Measurements from ENCODE around the gene LMAN1.

The LMAN1 gene

DNA sequence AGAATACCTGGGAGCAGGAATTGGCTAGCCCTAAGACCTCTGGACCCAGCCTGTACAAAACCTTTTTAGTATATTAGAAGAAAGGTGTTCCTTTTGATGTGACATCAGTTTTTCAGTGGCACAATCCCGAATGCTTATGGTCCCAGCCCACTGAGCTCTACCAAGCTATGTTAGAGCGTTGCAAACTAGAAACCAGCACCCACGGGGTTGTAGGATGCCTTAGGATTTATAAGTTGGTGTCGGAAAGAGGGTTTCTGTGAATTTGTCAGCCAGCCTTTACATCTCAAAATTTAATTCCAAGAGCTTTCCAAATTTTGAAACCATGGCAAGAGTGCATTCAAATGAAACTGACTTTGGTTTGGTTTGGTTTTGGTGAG, 499 bp upstream of the LMAN1 start:
- DNase-seq = no peak

DNA sequence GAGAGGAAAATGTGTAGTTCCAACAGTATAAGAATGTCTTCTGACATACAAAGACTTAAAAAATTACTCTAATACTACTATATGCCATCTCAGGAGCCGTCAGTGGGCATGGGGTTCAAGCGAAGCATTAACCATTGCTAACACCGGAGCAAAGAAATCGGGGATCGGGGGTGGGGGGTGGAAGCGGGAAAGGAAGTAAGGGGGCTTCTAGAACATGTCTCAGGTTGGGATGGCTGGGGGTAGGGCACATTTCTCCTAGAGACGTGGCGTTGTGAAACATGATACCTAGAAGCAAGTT, 702 bp downstream of the LMAN1 start:
- DNase-seq = no peak

DNA sequence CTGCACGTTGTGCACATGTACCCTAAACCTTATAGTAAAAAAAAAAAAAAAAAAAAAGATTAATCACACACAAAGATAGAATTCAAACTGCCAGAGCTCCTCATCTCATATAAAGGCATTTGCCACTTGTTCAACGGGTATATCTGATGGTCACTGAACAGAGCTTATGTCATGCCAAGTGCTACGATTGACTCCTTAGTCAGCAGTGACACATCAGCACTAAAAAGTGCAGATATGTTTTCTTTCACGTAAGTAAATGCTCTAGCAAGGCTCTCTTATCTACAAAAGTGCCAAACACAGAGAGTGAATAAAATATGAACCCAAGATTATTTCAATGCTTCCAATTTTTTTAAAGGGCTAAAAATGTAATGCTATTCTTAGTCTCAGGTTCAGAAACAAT, 1.1 kb downstream of the LMAN1 start:
- DNase-seq = no peak

DNA sequence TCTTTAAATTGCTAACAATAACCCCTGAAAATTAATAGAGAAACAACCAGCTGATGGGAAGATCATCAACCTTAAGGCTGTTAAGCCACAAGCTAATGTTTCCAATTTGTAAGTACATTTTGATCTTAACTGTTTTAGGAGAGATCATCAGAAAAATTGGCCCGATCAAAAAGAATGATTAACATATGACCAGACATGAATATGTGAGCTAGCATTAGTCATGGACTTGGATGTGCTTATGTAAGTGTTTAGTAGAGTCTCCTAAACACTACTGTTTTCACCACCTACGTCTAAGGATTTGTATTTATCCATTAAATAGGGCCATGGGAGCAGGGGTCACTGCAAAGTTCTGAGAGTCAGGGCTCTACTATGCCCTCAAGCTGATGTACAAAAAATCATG, 4.3 kb downstream of the LMAN1 start:
- no peak for DNase-seq

DNA sequence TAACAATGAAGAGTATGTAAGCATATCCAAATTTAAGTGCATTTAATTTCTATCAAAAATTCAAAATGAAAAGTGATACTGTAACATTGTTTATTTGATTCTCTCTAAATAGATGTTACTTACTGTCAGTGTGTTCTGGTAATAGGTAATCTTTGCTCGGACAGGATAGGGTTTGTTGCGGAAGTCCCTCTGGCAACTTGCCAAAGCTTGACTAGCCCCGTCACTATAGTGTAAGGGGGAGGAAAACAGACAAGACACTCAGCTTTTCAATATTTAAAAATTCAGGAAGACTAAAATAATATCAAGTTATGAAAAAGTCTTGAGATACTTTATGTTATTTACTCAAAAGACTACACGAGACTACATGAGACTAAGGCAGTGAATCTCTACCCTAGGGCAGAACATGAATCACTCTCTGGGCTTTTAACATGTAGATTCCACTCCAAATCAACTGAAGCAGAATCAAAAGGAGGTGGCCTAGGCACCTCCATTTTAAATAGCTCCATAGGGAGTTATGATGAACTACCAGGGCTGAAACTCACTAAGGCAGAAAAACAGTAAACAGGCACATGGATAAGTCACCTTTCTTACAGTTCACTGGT, 5.9 kb downstream of the LMAN1 start:
- DNase-seq = no peak

DNA sequence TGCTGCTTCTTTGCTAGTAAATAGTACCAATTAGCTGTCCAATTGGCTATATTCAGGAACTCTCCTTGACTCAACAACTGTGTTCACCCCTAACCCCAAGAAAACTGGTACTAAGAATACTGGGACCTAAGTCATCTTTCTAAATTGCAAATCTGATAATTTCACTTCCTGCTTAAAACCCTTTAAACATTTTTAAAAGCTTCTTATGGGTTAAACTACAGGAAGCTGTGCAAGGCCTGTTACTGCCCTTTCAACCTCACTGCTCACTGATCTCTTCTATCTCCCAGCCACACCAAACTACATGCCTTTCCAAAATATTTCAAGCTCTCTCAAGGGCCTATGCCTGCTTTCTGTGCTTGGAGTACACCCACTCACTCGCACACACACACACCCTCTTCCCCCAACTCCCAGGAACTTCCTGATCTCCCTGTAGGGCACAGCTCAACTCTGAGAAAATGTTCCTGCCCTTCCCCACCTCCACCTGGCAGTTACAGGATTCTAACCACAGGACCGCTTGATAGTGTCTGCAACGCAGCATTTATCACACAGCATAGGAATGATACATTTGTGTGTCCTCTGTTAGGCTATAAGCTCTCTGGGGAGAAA, 6.7 kb downstream of the LMAN1 start:
- no peak for DNase-seq

DNA sequence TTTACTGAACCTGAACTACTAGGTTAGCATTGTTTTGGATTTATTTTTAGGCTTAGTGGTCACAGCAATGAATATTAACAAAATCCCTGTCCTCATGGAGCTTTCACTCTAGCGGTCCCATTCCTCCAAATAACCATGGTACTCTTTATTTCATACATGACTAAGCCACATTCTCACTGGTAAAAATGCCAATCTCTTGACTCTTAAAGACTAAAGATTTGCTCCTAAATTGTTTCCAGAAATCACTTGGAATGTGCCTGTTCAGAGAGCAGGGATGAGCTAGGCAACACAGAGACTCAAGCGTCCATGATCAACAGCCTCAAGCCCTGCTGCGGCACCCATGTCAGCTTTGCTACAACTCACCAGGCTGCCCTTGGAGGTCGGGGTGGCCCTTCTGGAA, 13.5 kb downstream of the LMAN1 start:
- DNase-seq = no peak

DNA sequence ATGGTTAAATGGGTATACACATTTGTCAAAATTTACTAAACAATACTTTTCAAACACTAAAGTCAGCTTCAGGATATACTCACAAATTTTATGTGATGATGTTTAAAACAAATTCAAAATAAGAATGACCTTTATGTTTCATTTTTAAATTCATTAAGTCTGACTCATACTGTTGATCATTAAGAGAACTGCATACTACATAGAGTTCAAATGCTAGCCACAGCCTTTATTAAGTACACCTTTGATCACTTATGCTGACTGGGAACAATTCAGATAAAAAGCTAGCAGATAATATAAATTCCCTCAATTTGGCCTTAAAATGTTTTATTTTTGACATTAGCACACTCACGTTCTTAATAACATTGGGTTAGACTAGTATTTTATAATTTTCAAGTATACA, 14.1 kb downstream of the LMAN1 start:
- DNase-seq = no peak

DNA sequence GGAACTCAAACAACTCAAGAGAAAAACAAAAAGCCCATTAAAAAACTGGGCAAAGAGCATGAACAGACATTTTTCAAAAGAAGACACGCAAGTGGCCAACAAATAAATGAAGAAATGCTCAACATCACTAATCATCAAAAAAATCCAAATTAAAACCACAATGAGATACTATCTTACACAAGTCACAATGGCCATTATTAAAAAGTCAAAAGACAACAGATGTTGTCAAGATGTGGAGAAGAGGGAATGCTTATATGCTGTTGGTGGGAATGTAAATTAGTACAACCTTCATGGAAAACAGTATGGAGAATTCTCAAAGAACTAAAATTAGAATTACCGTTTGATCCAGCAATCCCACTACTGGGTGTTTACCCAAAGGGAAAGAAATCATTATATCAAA, 15.1 kb downstream of the LMAN1 start:
- no peak for DNase-seq

DNA sequence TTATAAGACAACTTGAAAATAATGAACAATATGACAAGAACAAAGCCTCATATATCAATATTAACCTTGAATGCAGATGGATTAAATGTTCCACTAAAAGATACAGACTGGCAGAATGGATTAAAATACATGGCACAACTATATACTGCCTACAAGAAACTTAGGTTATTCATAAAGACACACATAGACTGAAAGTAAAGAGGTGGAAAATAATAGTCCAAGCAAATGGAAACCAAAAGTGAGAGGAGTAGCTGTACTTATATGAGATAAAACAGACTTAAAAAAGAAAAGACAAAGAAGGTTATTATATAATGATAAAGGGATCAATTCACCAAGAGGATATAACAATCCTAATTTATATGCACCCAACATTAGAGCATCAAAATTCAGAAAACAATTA, 18.2 kb downstream of the LMAN1 start:
- DNase-seq = no peak

DNA sequence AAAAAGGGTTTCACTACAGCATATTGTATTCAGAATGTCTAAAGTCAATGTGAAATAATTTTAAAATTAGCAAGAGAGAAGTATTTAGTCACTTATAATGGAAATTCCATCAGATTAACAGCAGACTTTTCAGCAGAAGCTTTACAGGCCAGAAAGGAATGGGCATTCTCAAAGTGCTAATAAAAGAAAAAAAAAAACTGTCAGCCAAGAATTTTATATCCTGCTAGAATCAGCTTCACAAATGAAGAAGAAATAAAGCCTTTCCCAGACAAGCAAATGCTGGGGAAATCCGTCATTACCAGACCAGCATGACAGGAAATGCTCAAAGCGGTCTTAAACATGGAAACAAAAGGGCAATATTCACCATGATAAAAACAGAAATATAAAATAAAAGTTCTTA, 18.8 kb downstream of the LMAN1 start:
- DNase-seq = no peak

DNA sequence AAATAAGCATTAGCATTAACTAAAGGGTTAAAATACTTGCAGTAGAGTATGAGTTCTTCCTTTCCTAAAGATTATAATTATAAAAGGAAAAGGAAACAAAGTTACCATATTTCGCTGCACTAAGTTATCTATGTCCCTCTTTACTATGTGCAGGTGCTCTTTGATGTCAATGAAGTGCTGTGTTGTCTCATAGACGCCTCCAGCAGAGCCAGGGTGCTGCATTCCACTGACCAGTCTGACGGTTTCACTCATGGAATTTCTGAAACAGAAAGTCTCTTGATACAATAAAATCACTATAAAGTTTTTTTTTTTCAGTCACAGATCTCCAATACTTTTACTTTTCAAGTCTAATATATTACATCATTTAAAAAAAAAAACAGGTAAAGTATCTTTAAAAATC, 26.1 kb downstream of the LMAN1 start:
- no peak for DNase-seq

DNA sequence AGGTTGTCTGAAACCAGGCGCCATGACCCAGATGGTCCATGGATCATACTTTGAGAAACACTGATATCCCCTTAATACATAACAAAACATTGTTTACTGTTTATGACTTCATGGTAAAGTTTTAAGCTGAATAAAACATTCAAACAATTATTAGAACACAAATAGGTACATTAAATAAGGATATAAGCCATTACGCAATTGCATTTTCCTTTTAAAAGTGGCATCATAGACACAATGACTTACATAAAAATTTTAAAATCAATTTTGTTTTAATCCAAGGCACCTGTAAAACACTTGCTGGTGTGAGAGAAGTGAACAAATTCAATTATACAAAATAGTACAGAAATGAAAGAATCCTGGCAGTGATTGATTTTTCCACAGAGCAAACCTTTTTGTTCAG, 30.4 kb downstream of the LMAN1 start:
- DNase-seq = no peak

DNA sequence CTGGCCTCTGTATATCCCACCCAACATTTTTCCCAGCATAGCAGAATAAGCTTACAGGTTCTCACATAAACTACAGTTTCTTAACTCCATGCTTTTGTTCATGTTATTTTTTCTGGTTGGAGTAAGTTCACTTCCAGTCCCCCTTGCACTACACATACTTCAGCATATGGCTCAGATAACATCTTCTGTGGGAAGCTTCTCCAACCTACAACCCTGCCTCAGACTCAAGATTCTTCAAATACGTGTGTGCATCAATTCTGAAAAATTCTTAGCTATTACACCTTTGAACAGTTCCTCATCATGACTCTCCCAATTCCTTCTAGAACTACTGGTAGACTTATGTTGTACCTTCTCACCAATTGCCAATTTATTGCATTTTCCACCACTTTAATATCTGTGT, 33.1 kb downstream of the LMAN1 start:
- DNase-seq = no peak

DNA sequence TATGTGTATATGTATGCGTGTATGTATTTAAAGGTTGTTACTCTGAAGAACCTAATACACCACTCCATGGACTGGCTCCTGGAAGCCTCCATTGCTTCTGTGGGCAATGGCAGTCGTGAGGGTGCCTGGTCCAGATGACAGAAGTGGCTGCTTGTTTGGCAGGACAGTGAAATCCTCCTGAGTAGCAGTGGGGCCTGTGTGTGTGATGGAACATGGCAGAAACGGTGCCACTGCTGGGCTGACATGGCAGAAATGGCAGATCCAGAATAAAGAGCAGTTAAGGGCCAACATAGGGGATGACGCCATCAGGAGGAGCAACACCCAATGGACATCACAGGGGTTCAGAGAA, 34.5 kb downstream of the LMAN1 start:
- DNase-seq = no peak

DNA sequence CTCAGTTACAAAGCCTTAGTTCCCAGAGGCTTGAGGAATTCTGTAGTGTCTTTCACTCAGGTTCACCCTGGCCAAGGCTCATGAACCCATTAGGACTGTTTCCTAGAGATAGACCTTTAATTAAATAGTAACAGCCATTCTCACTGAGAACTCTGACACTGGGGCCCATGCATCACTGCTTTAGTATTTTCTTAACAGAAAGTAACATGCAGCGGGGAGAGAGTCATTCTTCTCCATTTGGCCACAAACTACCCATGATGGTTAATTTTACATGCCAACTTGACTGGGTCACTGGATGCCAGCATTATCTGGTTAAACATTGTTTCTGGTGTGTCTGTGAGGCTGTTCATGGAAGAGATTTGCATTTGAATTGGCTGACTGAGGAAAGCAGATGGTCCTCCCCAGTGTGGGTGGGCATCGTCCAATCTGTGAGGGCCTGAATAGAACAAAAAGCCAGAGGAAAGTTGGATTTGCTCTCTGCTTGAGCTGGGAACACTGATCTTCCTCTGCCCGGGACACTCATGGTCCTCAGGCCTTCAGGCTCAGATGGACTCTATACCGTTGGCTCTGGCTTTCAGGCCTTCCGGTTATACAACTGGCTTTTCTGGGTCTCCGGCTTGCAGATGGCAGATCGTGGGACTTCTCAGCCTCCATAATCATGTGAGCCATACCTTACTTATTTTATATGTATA, 35.0 kb downstream of the LMAN1 start:
- DNase-seq = no peak

DNA sequence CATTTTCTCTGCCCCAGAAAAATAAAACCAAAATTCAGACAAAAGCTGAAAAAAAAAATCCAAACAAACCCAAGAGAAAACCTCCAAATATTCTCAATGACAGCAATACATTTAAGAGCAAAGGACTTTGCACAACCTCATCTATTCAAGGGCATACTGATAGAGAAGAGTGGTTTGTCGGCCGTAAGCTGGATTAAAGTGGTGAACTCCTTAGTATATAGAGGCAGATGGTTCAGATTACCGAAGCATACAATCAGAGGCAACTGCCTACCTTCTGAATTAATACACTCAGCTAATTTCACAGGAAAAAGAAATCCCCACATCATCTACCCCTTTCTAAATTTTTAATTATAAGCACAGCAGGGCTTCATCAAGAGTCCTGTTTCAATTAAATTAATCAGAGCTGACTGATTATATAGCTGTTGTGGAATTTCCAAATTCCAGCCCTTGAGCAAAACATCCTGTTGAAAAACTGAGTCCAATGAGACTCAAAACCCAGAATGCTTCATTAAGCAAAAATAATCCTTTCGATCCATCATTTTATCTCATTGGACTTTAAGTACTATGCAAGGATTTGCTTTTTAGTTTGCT, 40.5 kb downstream of the LMAN1 start, which contains the start of gene CPLX4:
TSS of gene CPLX4 (minus strand) at position 190 of the 591 bp plus-strand sequence. CDS start at position 3, 187 bp downstream.
- no peak for DNase-seq

DNA sequence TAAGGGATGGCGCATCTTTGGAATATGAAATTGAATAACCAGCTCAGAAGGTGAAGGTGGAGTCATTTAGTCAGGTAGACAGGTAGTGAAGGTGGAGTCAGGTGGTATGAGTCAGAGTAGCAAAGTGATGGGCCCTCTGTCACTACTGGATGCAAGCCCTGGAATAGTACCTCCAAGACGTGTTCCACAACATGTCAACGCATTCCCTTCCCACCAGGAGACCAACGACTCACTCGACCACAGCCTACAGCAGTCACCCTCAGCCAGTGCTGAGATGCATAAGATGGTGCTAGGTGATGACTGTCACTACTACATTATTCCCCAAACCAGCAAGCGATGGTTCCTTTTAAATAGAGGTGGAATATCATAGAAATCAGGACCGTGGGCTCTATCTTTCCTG, 47.4 kb downstream of the LMAN1 start:
- DNase-seq = no peak

DNA sequence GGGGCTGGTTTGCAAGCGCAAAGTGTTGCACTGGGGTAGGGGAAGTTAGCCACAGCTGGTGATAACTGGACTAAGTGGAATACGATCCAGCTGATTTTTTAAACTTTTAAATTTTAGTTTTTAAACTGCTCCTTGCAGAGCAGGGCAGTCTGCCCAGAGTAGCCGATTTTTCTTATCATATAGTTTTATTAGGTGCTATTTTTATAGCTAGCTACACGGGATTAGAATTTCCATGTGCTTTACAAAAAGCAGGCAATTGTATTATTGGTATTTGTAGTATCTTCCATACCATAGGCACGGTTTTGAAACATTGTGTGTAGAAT, 50.2 kb downstream of the LMAN1 start:
- DNase-seq = no peak

DNA sequence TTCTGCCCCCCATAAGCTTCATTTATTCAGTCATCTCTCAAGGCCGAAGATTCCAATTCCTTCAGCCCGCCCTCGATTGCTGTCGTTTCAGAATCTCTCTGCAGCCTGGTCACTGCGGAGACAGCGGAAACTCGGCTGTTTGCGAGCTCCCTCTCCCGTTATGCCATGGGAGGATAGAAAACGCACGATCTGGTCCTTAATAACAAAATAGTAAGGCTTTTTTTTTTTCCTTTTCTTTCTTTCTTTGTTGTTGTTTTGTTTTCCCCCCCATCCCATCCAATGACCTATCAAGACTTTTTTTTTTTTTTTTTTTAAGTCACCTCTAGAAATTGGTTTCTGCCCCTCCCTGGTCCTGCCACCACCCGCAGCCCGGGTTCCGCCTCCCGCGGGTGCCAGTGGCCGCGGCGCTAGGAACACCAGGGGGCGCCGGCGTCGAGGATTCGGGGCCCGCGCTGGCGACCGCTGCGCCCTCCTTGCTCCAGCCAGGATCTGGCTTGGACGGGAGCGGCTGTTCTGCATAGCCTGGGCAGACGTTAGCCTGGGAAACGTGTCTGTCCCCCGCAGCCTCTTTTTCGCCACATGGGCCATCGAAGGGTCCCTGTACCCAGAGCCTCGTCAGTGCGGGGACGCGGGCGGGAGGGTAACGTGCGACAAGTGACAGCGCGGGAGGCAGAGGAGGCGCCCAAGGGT, 50.7 kb downstream of the LMAN1 start:
- peak; percentile 73 for DNase-seq

DNA sequence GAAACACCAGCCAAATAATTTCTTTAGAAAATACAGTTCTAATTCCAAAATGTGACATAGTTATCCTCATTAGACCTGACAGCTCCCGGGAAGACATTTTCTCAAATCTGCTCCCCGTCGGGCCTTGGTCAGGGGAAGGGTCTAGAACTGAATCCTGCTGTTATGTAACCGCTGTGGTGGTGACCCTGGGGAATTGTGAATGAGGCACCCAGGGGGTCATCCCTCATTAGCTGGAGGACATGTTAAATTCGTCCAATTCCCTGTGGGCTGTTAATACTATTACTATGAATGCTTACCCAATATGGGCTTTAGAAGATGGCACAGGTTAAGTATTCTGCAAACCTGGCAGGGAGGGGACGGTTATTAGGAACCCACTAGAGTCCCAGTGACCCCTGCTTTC, 52.4 kb downstream of the LMAN1 start:
- no peak for DNase-seq

DNA sequence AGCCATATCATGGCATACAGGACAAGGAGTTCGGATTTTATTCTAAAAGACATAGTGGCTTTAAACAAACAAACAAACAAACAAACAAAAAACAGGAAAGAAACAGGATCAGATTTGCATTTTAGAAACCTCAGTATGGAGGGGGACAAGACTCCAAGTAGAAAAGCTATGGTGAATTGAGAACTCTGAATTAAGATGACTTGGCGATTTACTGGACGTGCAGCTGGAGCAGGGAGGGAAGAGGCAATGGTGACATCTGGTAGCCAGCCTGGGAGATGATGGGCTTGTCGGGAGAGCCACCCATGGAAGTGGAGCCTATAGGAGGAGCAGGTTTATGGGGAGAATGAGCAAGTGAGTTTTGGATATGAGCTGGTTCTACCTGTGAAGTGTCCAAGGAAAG, 53.8 kb downstream of the LMAN1 start:
- no peak for DNase-seq

DNA sequence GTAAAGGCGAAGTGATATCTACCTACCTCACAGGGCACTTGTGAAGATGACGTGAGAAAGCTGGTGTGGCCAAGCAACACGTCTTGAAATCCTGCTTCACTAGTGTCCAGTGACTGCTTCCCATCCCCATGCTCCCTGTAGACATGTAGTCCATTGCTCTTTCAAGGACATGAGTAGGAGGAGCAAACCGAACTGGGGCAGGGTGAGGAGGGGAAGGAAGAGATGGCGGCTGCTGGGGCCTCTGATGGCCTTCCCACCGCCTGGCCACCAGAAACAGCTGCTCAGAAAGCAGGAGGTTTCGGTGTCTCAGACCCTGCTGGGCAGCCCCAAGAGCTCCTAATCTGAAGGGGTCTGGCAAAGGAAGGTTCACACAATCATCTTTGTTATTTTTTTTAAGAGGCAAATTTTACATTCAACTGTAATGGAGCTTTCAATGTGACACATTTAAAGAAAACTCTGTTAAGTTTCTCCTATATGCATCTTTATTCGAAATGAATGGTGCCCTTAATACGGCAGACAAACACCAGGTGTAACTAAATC, 55.3 kb downstream of the LMAN1 start:
- DNase-seq = no peak

DNA sequence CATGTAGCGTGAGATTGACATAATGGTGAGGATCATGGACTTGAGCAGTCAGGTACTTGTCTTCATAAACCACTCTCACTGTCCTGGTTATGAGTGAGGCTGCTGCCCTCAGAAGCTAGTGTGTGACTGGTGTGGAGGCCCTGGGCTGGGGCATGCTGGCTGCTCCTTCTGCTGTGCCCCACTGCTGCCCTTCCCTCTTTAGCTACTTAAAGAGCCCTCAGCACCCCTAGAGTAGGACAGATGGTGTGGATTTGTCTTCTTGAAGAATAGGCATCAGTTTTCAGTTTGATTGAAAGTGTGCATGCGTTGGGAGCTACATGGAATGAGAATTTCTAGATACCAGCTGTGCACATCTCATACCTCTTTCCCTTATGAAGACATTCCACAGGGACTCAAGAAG, 56.1 kb downstream of the LMAN1 start:
- no peak for DNase-seq
